ENCODE data around the gene SLC37A1. TPM values are rescaled to one million over a fixed set of nuclear protein-coding genes. Genes with fewer than 3 reads are reported as not detected.
"Not testable (repeated sequence)": the region's sequence is repeated elsewhere in the genome, so short reads cannot be mapped to it uniquely, and the experiment has no call there.

The SLC37A1 gene
- total RNA-seq, 1 donor from 2014 or later, result 5.0 TPM

DNA sequence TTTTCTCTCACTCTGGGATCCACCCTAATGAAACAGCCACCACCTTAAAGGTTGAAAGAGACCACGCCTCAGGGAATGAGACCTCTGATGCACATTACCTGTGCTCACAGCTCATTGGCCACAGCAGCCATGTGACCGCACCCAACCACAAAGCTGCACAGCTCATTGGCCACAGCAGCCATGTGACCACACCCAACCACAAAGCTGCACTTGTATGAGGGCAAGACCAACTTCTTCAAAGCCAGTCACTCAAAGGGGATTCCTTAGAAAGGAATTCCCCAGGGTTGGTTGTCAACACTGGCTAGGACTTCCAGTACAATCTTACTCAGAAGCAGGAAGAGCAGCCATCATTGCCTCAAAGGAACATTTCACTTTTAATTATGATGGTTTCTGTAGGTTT lies 96.2 kb downstream of the SLC37A1 start:
- DNase-seq (ENCODE audit: low spot score), result peak; percentile 39
- ATAC-seq, result no peak

DNA sequence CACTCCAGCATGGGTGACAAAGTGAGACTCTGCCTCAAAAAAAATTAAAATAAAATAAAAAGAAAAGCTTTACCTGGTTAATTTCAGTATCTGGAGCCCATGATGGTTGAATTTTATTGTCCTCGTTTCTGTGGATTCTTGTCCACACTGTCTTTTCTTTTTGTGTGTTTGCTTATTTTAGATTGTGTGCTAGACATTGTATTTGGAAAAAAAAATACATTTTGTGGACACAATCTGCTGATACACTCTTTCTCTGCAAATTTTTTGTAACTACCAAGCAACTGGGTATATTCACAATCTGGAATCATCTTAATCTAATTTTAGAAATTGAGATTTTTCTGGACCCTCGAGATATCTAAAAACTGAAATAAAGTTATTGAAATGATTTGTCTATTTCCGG lies 98.2 kb downstream of the SLC37A1 start:
- DNase-seq (ENCODE audit: low spot score) (no peak), ATAC-seq (no peak)

DNA sequence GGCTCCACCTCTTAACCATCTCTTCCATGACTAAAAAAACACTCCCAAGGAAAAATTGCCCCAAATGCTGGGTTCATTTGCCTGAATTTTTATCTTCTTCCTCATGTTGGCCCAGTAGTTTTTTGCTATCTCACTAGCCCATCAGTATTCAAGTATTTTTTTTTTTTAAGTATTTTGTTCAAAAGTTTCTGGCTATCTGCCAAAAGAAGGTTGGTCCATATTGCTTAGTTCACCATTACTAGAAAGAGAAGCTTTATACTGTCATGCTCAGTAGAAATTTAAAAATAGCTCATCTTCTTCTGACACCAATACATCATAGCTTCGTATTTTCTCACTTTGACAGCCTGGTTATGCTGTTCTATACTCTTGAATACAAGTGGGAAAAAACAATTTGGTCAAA lies 98.7 kb downstream of the SLC37A1 start:
- ATAC-seq (no peak), DNase-seq (ENCODE audit: low spot score) (no peak)

DNA sequence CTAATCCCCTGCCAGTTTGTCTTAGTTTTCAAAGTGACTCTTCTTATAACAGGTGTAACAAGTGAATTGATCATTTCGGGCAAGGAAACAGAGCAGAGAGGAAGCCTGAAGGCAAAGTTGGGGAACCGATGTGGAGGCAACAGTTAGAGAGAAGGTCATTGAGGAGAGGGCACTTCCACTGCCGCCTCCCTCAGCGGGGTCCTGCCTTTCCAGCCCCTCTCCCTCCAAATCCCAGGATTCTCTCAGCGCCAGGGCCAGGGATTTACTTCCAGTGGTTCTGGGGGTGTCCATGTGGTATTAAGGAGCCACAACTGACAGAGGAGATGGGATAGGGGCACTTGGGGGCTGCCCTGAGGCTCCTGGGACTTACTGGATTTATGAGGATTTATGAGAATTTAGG lies 100.1 kb downstream of the SLC37A1 start:
- ATAC-seq (no peak), DNase-seq (ENCODE audit: low spot score) (no peak)

DNA sequence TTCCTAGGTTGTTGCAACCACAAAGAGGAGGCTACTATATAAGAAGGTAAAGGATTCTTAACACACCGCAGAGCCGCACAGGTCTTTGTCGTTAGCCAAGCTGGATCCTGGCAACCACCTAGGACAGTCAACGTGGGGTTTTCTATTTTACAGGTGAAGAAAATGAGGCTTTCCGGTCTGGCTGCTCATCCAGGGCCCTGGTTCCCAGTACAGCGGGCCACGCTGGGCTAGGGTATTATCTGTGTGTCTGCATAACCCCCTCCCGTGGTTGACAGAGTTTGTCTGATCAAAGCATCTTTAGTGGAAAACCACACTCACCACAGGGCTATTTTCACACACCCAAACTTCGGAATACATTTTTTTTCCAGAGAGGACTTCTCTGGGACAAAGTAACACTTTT lies 100.7 kb downstream of the SLC37A1 start:
- no peak for ATAC-seq
- DNase-seq (ENCODE audit: low spot score), result peak; percentile 36

DNA sequence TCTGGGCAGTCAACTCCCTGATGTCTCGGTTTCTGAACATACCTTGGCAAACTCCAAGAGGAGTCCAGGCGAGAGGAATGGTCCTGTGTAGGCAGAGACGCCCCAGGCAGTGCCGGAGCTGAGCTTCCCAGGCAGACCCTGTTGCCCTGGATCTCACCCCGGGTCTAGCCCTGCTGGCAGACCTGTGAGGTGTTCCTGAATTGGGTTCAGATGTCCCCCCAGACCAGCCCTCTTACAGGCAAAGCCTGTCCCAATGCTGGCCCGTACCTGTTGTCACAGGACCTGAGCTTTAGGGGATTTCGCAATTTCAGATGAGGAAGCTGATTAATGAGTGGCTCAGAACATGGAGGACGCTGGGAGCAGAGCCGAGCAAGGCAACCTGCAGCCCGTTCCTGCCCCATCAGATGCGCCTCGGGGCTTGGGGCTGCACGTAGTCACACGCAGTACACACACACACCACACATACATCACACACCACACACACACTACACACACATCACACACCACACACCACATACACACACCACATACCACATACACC lies 101.2 kb downstream of the SLC37A1 start:
- DNase-seq (ENCODE audit: low spot score) (peak; percentile 66), ATAC-seq (peak; percentile 96)

DNA sequence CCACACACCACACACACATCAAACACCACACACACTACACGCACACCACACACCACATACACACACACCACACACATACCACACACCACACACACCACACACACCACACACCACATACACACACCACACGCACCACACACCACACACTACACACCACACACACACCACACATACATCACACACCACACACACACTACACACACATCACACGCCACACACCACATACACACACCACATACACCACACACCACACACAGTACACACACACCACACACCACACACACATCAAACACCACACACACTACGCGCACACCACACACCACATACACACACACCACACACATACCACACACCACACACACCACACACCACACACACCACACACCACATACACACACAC lies 101.7 kb downstream of the SLC37A1 start:
- DNase-seq (ENCODE audit: low spot score); ATAC-seq: not testable (repeated sequence)

DNA sequence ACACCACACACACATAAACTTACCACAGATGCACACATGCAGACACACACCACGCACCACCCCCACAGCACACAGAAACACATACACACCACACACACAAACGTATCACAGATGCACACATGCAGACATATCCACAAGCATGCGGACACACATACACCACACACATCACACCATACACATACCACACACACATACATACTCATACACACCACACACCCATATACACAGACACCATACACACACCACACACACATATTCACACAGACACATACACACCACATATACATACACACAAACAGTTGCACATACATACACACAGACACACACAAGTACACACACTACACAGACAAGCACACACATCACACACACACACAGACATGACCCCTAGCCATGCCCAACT lies 102.3 kb downstream of the SLC37A1 start:
- ATAC-seq (no peak), DNase-seq (ENCODE audit: low spot score) (no peak)

DNA sequence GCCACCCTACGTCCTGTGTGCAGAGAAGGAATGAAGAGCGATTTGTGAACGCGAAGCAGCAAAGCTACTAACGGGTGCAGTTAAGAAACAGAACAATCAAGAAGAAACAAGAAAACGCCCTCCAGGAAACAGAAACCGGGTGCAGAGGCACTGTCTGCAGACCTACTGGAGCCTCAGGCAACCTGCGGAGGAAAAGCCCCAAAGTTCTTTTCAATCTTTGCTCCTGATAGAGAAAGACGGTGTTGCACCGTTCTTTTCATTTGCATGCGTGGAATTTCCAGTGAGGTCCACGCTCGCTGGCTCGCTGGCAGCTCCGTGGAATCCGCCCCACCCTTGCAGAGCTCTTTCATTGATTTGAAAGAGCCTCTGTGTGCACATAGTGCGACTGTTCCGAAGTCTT lies 102.8 kb downstream of the SLC37A1 start:
- DNase-seq (ENCODE audit: low spot score) (no peak), ATAC-seq (no peak)

DNA sequence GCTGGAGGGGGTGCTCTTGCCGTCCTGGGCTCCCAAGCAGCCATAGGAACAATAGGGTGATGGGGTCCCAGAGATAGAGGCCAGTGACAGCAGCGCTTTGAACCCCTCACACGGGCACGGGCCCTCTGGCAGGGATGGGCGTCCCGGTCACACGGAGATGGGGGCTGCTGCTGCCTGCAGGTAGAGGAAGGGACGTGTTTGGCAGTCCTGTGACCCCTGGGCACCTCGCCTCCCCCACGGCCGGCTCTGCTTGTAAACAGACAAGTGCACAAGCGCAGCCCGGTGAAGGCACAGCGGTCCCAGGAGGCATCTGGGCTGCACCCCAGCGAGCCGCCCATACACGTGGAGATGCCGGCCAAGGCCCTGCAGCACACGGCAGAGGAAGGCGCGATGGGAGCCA lies 103.3 kb downstream of the SLC37A1 start:
- ATAC-seq, result no peak
- no peak for DNase-seq (ENCODE audit: low spot score)

DNA sequence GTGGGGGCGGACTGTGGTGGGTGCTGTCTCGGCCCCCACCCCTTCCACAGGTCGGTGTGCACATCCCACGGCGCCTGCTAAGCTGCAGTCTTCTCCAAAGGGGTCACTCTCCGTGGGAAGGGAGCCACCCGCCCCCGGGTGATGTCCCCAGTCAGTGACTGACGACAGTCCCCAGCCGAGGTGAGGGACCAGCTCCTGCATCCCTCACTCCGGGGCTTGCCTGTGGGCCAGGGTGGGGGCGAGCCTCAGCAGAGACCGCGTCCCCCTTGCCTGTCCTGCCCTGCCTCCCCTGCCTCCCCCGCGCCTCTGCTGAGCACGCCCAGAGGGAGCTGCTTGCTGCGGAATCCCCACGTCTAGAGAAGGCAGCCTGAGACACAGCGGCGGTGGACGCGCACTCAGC lies 103.8 kb downstream of the SLC37A1 start:
- no peak for DNase-seq (ENCODE audit: low spot score)
- no peak for ATAC-seq

DNA sequence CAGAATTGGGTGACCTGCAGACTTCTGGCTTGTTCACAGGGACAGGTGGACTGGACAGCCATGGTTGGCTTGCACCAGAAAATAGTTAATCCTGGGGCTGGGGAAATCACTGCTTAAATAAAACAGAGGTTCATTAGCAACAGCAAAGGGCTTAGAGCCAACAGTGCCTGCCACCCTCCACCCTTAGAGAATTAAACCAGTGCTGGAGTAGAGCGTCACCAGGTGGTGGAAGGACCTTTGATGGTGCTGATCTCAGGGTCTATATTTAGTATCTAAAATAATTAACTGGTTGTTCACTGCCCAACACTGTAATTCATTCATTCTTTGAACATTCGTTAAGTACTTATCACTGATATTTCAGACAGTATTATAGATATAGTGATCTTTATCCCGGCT lies 105.1 kb downstream of the SLC37A1 start:
- no peak for ATAC-seq
- DNase-seq (ENCODE audit: low spot score), result no peak

DNA sequence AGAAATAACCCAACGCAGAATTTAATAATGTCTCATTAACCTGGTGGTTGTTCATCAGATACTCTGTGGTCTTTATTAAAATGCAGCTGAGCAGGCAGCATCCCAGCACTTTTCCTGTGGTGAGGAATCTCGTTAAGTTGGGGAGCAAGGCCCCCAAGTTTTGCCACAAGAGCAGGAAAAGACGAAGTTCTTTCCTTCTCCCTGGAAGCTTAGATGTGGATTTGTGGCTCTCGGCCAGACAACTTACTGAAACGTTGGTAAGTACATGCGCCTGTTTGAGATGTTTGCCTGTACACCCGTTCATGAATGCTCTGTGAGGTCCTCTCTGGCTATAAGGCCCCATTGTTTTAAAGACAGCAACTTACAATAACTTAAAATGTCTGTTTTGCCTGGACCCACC lies 105.5 kb downstream of the SLC37A1 start:
- no peak for ATAC-seq
- no peak for DNase-seq (ENCODE audit: low spot score)

DNA sequence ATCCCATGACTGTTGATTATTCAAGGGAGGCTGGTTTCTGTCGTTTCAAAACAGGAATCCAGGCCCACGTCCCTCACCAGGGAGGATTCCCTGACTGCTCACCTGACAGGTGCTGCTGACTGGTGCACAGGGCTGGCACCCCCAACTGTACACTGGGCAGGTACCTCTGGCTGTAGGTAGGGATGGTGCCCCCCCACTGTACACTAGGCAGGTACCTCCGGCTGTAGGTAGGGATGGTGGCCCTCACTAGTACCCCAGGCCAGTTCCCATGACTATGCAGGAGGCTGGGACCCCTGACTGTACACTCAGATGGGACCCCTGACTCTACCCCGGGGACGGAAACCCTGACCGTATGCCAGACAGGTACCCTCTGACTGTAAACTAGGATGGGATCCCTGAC lies 106.2 kb downstream of the SLC37A1 start:
- ATAC-seq, result no peak
- DNase-seq (ENCODE audit: low spot score), result no peak

DNA sequence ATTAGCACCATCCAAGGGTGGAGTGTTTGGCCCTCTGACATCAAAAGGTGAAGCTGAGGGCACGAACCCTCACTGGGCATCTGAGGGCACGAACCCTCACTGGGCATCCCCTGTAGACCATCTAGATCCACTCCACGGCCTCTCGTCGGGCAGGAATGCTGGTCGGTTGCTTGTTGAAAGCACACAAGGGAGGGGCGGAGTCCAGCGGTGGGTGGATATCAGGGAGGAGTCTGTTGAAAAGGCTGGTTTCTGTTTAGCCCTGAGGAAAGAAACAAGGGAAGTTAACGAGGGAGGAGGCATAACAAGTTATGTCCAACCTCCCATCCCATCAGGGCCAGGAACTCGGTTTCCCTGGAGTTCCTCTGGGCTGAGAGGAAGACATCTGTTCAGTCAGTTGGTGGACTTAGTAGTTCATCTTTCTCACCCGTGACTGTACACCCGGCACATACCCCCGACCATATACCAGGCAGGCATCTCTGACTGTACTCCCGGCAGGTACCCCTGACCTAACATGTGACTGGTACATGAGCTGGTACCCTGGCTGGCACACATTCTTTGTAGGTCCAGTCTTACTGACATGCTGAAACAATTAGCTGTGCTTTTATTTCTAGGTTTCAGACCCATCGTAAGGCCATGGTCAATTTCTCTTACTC lies 107.6 kb downstream of the SLC37A1 start:
- peak; percentile 11 for DNase-seq (ENCODE audit: low spot score)
- no peak for ATAC-seq

DNA sequence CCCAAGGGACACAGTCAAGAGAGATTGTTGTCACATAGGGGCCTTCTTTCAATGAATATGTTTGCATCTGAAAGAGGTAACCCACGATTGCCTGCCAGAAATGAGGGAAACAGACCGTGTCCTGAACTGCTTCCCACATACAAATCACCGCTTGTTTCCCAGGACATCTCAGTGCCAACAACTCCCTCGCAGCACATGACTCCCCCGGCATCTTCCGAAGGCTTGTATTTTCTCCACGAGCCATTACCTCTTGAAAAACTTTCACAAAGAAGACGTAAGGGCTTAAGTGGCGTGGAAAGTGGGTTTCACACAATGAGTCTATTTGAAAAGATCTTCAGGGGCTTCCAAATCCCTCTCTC lies 108.1 kb downstream of the SLC37A1 start:
- DNase-seq (ENCODE audit: low spot score) (no peak), ATAC-seq (no peak)

DNA sequence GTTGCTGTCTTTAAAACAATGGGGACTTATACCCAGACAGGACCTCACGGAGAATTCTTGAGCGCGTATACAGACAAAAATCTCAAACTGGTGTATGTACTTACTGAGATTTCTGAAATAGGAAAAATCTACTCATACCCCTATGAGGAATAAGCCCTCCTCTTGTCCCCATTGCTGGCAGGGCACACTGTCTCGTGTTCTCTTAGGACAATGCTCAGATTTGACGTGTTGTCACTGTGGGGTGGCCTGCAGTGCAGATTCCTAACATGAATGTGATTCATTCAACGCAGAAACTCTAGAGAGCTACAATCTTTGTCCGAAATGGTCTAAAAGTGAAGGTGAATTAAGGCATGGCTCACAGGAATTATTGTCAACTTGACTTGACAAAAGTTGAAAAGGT lies 108.6 kb downstream of the SLC37A1 start:
- ATAC-seq (no peak), DNase-seq (ENCODE audit: low spot score) (peak; percentile 11)

DNA sequence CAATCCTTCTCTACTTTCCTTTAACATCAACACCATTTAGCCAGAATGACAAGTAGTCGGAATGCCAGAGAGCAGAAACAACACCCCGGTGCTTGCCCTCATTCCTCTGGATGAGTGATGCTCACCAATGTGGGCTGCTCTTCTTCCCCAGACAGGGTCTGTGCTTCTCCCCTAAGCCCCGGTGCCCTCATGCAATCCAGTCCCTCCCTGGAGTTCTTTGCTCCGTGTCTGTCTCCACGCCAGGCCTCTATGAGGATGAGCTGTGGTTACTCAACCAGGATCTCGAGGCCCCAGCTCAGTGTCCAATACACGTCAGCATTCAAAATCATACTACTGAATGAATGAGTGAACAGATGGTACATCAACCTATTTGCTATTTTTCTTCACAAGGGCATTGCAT lies 110.0 kb downstream of the SLC37A1 start:
- DNase-seq (ENCODE audit: low spot score) (no peak), ATAC-seq (no peak)

DNA sequence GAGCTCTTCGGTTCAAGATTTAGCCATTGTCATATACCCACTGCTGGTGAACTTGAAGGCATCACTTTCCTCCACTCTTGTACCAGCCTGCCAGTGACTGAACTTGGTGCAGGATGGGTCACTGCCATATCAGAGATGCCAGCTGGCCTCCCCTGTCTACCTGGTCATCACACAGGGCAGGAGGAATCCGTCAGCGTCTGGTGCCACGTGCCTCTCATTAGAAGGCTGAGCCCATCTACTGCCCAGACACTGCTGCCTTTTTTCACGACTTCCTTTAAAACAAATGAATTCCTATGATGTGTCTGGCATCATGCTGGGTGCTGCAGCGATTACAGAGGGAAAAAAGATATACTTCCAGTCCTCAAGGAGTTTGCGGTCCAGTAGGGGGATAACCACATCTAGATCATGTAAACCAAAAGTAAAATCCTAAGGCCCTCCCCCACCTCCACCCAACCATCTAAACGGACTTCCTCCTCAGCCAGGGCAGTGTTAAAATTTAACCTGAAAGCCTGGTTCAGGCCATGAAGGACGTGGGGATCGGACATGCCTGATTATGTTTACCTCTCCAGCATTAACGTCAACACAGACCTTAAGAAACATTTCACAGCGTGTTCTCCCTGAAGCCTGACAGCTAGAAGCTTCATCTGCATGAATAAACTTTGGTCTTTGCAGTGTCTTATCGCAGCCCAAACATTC lies 110.6 kb downstream of the SLC37A1 start:
- peak; percentile 74 for DNase-seq (ENCODE audit: low spot score)

DNA sequence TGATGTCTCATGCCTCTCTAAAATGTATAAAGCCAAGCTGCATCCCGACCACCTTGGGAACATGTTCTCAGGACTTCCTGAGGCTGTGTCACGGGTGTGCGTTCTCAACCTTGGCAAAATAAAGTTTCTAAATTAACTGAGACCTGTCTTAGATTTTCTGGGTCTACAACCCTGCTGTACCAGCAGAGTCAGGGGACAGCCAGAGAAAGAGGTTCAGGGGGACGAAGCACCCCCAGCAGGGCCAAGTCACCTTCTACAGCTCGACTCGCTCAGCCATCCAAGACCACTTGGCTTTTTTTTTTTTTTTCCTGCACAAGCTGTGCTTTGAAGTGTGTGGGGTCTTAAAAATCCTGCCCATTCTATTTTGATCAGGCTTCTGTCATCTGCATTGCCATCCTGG lies 111.3 kb downstream of the SLC37A1 start:
- peak; percentile 36 for DNase-seq (ENCODE audit: low spot score)
- no peak for ATAC-seq

More for the DNA sequence above, 110.6 kb downstream of the SLC37A1 start:
- ATAC-seq, result peak; percentile 93

DNA sequence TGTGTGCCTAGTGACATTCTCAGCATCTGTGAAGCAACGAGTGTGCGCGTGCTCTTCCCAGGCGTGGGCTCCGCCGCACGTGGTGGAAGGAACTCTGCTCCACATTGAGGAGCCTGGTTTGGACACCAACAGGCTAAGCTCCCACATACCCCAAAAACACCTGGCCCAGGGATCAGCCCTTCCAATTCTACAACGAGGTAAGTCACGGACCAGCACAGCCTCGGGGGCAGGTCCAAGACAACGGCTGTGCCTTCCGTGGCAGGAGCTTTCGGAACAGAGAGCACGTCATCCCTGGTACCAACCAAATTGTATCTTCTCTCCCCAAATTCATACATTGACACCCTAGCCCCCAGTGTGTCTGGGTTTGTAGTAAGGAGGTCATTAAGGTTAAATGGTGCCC lies 112.5 kb downstream of the SLC37A1 start:
- DNase-seq (ENCODE audit: low spot score), result peak; percentile 11
- no peak for ATAC-seq

DNA sequence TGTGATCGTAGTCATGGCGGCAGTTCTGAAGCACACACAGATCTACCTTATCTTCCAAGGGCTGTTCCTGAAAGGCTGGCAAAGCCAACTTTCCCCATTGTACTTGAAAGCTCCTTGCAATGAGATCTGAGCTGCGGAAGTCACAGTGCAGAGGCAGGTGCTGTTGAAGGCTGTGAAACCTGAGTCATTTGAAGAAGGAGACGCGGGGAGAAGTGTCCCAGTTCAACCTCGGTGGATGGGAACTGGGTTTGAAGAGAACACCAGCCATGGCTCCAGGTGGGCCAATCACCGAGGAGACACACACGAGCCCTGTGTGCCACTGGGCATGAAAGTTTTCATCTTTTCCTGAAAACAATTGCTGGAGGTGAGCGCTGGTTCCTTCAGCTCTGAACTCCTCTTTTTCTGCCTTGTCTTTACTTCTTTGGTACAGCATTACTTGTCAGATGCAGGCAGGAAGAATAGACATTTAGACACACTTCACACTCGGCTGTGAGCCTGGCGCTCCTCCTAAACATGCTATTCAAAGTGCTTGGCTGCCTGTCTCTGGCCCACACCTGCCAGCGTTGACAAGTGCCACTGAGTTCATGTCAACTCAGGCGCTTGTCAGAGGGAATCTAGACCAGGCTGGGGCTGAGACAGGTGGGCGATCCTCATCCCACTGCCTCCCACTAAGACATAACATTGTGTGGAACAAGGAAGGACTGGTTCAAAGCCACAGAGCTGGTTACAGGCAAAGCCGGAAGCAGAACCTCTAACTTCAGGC lies 114.1 kb downstream of the SLC37A1 start:
- DNase-seq (ENCODE audit: low spot score), result peak; percentile 31
- ATAC-seq, result no peak
